Measurements from ENCODE around the gene MRPL28.

DNA sequence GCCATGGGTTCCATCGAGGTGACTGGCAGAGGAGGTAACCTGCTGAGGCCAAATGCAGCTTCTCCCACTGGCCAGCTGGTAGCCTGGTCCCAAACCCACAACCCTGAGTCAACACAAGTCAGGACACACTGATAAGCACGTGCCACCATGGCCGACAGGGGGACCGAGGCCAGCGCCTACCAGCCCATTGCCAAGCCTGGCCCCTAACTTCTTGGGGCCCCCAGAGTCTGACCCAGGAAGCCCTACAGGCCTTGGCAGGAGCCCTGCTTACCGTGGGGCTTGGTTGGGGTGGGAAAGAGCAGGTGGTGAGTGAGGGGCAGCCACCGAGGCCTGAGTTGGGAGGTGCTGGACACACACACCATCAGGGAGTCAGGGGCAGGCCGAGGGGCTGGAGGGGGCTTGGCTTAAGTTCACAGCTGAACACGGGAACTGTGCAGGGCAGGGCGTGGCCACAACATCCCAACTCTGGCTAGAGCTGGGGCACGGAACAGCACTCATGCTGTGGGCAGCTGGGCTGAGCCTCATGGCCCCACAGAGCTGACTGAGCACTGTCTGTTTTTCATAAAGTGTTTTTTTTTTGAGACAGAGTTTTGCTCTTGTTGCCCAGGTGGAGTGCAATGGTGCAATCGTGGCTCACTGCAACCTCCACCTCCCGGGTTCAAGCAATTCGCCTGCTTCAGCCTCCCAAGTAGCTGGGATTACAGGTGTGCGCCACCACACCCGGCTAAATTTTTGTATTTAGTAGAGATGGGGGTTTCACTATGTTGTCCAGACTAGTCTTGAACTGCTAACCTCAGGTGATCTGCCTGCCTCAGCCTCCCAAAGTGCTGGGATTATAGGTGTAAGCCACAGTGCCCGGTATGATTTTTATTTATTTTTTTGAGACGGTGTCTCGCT is 5.5 kb downstream of the MRPL28 start:
- TF ChIP-seq, protein P1, sequence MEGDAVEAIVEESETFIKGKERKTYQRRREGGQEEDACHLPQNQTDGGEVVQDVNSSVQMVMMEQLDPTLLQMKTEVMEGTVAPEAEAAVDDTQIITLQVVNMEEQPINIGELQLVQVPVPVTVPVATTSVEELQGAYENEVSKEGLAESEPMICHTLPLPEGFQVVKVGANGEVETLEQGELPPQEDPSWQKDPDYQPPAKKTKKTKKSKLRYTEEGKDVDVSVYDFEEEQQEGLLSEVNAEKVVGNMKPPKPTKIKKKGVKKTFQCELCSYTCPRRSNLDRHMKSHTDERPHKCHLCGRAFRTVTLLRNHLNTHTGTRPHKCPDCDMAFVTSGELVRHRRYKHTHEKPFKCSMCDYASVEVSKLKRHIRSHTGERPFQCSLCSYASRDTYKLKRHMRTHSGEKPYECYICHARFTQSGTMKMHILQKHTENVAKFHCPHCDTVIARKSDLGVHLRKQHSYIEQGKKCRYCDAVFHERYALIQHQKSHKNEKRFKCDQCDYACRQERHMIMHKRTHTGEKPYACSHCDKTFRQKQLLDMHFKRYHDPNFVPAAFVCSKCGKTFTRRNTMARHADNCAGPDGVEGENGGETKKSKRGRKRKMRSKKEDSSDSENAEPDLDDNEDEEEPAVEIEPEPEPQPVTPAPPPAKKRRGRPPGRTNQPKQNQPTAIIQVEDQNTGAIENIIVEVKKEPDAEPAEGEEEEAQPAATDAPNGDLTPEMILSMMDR (IDR thresholded peaks at IDR 0.05): no peak
- TF ChIP-seq EP300 (IDR thresholded peaks at IDR 0.05): no peak
- TF ChIP-seq POLR2A (IDR thresholded peaks at IDR 0.05): no peak
